HG03558 (cell line): ENCODE results near the gene CBARP.

ENCODE experiments used
- ATAC-seq: cut with Tn5 transposase; IDR thresholded peaks from one replicate; pipeline ENCODE4 v1.9.1; 2021; ENCODE audit warnings: moderate number of reproducible peaks; ENCODE audit not compliant: unreplicated experiment; ENCODE audit errors: extremely low read depth

CBARP gene

DNA sequence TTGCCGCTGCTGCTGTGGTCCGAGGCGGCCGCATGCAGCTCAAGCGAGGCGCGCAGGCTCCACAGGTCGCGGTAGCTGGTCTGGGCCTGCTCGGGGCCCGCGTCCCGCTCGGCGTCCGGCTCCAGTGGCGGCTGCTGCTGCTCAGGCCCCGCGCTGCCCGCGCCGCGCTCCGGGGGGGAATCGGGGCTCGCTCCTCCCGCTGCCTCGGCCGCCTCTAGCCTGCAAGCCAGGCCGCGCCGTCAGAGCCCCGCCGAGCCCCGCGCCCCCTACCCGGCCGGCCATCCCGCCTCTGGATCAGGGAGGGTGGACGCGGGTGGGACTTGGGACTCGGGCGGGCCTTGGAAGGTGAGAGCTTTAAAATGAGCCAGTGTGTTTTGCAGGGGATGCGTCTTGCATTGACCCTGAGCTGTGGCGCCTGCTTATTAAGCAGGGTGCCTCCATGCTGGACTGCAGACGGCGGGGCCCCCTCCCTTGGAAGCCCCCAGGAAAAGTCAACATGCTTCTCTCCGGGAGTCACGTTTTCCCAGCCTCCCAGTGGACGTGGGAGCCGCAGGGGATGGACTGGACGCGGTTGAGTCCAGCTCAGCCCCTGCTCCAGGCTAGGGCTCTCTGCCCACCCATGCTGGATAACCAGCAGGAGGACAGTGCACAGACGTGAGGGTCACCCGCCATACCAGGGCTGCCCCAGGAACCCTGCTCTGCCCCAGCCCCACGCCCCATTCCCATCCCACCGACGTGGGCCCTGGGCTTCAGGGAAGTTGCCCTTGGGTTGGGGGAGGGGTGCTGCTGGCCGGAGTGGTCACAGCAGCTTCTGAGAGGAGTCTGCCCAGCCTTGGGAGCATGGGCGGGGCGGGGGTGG is 7.7 kb downstream of the CBARP start:
- ATAC-seq: no peak

DNA sequence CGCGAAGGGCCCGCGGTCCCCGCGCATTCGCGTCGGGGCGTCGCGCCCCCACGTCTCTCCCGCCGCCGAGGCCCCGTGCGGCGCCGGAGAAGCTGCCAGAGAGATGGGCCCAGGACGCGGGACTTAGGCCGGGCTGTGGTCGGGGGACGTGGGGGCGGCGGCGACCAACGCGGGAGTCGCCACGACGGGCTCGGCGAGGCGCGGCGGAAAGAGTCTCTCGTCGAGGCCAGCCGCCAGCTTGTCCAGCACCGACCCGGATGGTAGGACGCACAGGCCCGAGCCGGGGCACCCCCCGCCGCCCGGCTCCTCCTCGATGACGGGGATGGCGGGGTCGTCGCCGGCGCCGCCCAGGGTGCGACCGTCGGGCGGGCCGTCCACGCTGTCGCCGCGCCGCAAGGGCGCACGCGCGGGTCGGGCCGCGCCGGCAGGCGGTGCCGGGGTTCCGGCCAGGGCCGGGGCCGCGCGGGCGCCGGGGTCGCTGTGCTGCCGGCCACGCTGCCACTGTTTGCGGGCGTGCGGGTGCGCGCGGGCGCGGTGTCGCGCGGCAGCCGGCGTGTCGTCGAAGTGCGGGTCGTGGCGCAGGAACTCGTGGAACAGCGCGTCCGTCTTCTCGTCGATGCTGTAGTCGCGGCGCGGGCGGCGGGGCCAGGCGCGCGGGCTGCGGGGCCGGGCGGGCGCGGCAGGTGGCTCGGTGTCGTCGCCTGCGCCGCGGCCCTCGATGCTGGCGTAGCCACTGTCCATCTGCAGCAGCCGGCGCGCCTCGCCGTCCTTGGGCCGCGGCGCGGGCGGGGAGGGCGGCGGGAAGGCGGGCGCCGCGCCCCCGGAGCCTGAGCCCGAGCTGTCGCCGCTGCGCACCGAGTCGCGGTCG is 8.5 kb downstream of the CBARP start:
- ATAC-seq: no peak

DNA sequence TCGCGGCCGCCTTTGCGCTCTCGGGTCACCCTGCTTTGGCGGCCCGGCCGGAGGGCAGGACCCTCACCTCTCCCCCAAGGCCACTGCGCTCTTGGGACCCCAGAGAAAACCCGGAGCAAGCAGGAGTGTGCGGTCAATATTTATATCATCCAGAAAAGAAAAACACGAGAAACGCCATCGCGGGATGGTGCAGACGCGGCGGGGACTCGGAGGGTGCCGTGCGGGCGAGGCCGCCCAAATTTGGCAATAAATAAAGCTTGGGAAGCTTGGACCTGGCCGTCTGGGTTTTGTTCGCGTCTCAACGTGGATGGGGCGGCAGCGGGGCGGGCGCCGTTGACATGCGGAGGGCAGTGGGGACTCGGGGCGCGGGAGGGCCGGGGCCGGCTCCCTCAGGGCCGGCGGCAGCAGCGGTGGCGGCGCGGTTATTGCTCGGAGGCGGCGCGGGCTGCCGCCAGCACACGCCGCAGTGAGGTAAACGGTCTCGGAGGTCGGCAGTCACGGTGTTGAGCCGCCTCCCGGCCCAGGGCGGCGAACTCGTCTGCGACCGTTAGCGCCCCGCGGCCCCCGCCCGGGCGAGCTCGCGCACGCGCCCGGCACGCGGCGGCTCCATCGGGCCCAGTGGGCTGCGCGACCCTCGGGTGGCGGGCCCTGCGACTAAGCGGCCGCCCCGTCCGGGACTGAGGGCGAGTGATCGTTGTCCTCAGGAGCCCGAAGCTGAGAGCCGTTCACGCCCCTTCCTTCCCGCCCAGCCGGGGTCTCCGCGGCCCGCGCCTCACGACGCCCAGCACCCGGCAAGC is 9.4 kb downstream of the CBARP start:
- ATAC-seq: no peak

DNA sequence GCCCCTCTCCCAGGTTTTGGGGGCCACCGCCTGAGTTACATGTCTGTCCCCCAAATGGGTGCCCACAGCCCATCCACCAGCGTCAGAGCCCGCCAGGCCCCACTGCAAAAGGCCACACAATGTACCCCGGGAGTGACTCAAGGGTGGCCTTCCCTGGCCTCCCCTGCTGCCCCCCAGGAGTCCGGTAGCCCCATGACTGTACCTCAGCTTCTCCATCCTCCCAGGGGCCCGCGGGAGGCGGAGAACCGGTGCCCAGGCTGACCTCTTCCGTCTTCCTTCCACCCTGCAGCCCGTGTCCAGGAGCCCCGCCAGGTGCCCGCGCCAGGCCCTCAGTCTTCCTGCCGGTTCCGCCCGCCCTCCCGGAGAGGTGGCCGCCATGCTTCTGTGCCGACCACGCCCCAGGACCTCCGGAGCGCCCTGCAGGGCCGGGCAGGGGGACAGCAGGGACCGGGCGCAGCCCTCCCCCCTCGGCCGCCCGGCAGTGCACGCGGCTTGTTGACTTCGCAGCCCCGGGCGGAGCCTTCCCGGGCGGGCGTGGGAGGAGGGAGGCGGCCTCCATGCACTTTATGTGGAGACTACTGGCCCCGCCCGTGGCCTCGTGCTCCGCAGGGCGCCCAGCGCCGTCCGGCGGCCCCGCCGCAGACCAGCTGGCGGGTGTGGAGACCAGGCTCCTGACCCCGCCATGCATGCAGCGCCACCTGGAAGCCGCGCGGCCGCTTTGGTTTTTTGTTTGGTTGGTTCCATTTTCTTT is 10.3 kb downstream of the CBARP start:
- no peak for ATAC-seq

DNA sequence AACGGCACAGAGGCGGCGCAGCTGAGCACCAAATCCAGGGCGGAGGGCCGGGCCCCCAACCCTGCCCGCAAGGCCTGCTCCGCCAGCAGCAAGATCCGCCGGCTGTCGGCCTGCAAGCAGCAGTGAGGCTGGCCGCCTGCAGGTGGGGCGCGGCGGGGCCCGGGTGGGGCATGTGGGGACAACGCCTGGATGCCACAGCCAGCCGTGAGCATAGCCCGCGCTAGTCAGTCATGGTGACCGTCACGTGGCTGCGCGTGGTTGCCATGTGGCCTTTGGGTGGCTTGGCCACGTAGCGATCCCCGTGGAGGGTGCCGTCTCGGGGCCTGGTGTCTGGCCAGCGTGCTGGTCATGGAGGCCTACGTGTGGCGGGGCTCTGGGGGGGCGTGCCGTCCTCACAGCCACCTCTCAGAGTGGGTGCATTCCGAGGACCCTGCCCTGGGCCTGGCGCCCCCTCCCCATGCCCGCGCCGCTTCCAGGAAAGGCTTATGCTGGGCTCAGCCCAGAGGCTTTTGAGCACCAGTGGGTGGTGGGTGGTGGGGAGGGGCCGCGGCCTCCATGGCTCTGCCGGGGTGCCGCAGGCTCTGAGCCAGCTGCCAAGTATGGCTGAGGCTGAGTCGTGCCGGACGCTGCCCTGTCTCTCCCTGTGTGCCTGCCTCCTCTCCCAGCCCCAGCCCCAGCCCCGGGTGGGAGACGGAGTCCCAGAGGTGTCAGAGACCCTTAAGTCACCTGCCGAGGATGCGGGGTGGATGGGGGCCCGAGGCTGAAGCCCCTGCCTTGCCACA is 11.1 kb downstream of the CBARP start:
- ATAC-seq: no peak

DNA sequence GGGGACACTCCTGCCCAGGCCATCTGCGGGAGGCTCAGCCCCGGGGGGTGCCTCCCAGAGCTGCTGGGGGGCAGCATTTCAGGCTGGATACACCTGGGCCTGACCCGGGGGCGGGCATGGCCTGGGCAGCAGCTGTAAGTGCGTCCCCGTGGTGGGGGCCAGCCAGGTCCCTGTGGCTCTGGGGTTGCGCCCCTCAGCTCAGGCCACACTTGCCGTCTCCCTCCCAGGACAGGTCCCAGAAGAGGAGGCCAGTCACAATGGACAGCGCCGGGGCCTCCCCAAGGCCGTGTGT is 11.6 kb downstream of the CBARP start:
- no peak for ATAC-seq

DNA sequence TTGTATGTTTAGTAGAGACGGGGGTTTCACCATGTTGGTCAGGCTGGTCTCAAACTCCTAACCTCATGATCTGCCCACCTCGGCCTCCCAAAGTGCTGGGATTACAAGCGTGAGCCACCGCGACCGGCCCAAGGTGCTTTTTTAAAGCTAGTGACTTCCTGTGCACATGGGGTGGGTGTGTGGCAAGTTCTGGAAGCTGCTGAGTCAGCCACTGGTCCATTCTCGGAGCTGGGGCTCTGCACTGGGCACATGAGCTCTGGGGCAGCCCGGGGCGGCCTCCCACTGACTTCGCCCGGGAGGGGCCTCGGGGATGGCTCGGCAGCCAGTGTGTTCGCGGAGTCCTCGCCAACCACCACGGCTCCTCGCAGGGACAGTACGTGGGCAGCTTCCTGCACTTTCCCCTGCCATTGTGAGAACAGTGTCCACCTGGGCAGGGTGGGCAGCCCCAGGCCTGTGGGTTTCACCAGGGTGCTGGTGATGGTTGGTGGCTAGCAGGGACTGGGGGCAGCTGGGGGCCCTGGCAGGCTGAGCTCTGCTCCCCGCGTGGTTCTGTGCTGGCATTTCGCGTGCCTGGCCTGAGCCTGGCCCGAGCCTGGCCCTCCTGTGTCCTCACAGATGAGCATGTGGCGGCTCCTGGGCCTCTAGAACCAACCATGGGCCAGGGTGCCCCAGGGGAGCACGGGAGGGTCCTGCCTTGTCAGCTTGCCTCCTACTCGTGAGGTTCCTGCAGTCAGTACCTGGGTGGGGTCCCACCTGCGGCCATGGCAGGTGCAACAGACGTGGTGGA is 12.2 kb downstream of the CBARP start:
- ATAC-seq: no peak

- no peak for ATAC-seq
Observed at GRCh38 chr19:1224847-1225246, 13.0 kb downstream of the CBARP start.

- no peak for ATAC-seq
Observed at GRCh38 chr19:1224047-1224825, 13.6 kb downstream of the CBARP start.

DNA sequence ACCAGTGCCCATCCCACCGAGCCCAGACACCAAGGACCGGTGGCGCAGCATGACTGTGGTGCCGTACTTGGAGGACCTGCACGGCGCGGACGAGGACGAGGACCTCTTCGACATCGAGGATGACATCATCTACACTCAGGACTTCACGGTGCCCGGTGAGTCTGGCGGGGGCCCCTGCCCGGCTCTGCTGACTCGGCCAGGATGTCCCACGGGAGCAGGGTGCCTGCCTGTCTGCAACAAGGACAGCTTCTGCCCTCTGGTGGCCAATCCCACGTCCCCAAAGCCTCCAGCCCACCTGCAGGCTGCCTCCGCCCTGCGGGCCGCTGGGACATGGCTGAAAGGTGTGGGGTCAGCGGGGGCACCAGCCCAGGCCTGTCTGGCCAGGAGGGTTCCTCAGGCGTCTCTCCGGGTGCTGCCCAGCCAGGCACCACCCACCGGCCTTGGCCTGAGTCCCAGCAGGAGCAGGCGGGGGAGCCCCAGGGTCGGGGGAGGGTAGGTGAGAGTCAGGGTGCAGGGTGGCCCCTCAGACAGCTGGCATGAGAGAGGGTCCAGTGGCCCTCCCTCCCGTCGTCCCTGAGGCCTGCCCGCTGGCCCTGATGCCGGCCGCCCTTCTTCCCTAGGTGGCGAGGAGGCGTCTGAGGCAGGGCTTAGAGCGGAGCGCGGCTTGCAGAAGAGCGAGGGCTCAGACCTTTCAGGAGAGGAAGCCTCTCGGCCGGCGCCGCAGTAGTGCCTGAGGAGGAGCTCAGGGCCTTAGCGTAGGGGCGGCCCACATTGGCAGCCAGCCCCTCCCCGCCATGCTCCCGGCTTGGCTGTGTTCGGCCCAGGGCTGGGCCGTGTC is 14.6 kb downstream of the CBARP start:
- ATAC-seq: no peak

GRCh38 chr19:1222394-1222793 is 15.4 kb downstream of the CBARP start:
- no peak for ATAC-seq

DNA sequence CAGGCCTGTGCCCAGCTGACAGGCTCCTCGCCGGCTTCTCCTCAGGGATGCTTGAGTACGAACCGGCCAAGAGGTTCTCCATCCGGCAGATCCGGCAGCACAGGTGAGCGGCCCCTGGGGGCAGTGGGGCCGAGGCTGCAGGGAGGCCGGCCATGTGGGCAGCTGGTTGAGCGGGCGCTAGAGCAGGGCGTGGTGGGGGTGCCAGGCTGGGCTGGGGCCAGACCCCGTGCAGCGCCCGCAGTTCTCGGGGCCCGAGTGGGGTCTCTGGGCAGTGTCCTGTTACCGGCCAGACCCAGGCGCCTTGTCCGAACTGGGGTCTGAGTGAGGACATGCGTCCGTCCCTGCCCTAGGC is 15.9 kb downstream of the CBARP start:
- no peak for ATAC-seq

DNA sequence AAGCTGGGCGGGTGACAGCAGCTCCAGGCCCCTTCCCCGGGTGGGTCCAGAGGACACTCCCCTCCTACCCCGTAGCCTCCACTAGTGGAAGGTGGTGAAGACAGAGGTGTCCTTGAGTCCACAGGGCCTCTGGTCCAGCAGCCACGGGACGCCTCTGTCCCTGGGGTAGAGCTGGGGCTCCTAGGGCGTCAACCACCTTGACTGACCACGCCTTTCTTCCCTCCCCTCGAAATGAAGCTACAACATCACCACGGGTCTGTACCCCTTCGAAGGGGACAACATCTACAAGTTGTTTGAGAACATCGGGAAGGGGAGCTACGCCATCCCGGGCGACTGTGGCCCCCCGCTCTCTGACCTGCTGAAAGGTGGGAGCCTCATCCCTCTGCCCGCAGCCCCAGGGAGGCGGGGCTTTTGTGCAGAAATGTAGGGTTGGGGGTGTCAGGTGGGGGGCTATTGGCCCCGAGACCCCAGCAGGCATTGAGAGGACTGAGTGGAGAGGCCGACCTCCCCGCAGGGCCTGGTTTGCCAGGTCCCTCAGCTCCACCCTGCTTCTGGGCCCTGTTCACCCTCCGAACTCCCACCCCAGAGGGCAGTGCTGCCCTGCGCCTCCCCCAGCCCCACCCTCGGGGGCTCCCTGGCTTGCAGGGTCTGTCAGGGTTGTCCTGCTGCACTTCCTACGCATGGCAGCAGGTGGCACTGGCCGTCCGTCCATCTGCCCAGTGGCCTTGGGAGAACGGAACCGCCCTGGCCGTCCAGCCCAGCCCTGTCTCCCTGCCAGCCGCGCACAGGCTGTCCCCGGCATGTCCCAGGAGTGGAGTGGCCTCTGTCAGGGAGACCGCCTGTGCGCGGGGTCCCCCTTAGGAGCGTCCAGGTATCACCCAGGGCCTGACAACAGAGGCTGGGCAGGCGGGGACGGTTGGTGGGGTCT is 16.6 kb downstream of the CBARP start:
- ATAC-seq: no peak

- no peak for ATAC-seq
Observed at GRCh38 chr19:1220477-1220930, 17.3 kb downstream of the CBARP start.

GRCh38 chr19:1219786-1220476 is 17.9 kb downstream of the CBARP start:
- no peak for ATAC-seq
